ACC112 (cell line): Measurements from ENCODE around the gene PEX5L.

Experiments used
- H2AFZ ChIP-seq: fragments of 200-600 bp; sonication (generic); one replicate; pipeline ENCODE4 v1.6.0; 2017; ENCODE audit warnings: antibody characterized with exemption, low read length; ENCODE audit not compliant: unreplicated experiment
- H3K27ac ChIP-seq: fragments of 200-600 bp; sonication (generic); 2 replicates; pipeline ENCODE4 v1.5.1; 2014; ENCODE audit warnings: low read depth, mild to moderate bottlenecking, antibody characterized with exemption, low read length, moderate library complexity
- H3K27me3 ChIP-seq: fragments of 200-600 bp; sonication (generic); 2 replicates; pipeline ENCODE4 v1.6.1; 2014; ENCODE audit warnings: mild to moderate bottlenecking, antibody characterized with exemption, low read length, moderate library complexity, mixed read lengths; ENCODE audit not compliant: insufficient read depth
- H3K36me3 ChIP-seq: fragments of 200-600 bp; sonication (generic); 2 replicates; pipeline ENCODE4 v1.6.1; 2016; ENCODE audit warnings: mild to moderate bottlenecking, antibody characterized with exemption, low read length, moderate library complexity, mixed read lengths; ENCODE audit not compliant: insufficient read depth
- H3K4me1 ChIP-seq: fragments of 200-600 bp; sonication (generic); one replicate; pipeline ENCODE4 v1.6.1; 2016; ENCODE audit warnings: low read length, mixed read lengths; ENCODE audit not compliant: insufficient read depth, unreplicated experiment, control insufficient read depth
- H3K4me3 ChIP-seq: fragments of 200-600 bp; sonication (generic); 2 replicates; pipeline ENCODE4 v1.5.1; 2014; ENCODE audit warnings: mild to moderate bottlenecking, low read depth, low read length
- H3K79me2 ChIP-seq: fragments of 200-600 bp; sonication (generic); one replicate; pipeline ENCODE4 v1.6.0; 2016; ENCODE audit warnings: low read length; ENCODE audit not compliant: control insufficient read depth, unreplicated experiment, insufficient read depth

Gene PEX5L

GRCh38 chr3:179907784-179908482 lies 128.8 kb downstream of the PEX5L start:
- H2AFZ ChIP-seq, result no peak overlapping the region
- no peaks in the 10 kb centered on the region for H3K79me2 ChIP-seq
- H3K36me3 ChIP-seq, result no peaks in the 10 kb centered on the region
- H3K4me3 ChIP-seq, result no peak overlapping the region
- peaks cover 11% of the 10 kb centered on the region for H3K27me3 ChIP-seq
- H3K4me1 ChIP-seq, result no peaks in the 10 kb centered on the region
- H3K27ac ChIP-seq, result no peak overlapping the region

- no peaks in the 10 kb centered on the region for H3K4me1 ChIP-seq
- H3K27ac ChIP-seq, result no peak overlapping the region
- peaks cover 42% of the 10 kb centered on the region for H3K27me3 ChIP-seq
- no peak overlapping the region for H2AFZ ChIP-seq
- no peak overlapping the region for H3K4me3 ChIP-seq
- no peaks in the 10 kb centered on the region for H3K79me2 ChIP-seq
- no peaks in the 10 kb centered on the region for H3K36me3 ChIP-seq
These were observed 134.7 kb downstream of the PEX5L start for GRCh38 chr3:179902061-179902460.

- Histone ChIP-seq H3K4me1 (no peaks in the 10 kb centered on the region), H3K27ac (no peak overlapping the region), H3K36me3 (no peaks in the 10 kb centered on the region), H3K4me3 (no peak overlapping the region), H3K27me3 (peaks cover 45% of the 10 kb centered on the region), H2AFZ (no peak overlapping the region), H3K79me2 (no peaks in the 10 kb centered on the region)
These were observed 138.7 kb downstream of the PEX5L start for GRCh38 chr3:179898024-179898423.

- Histone ChIP-seq H3K79me2 (no peaks in the 10 kb centered on the region), H3K4me1 (no peaks in the 10 kb centered on the region), H3K36me3 (no peaks in the 10 kb centered on the region), H2AFZ (no peak overlapping the region), H3K4me3 (no peak overlapping the region), H3K27me3 (peaks cover 41% of the 10 kb centered on the region), H3K27ac (no peak overlapping the region)
These were observed 139.5 kb downstream of the PEX5L start for GRCh38 chr3:179897231-179897630.

- H3K36me3 ChIP-seq, result no peaks in the 10 kb centered on the region
- peaks cover 34% of the 10 kb centered on the region for H3K27me3 ChIP-seq
- no peaks in the 10 kb centered on the region for H3K4me1 ChIP-seq
- H3K27ac ChIP-seq, result no peak overlapping the region
- no peak overlapping the region for H3K4me3 ChIP-seq
- H3K79me2 ChIP-seq, result no peaks in the 10 kb centered on the region
- H2AFZ ChIP-seq, result no peak overlapping the region
These were observed 140.2 kb downstream of the PEX5L start for GRCh38 chr3:179896507-179896906.

GRCh38 chr3:179895330-179895729 lies 141.4 kb downstream of the PEX5L start:
- H2AFZ ChIP-seq, result no peak overlapping the region
- no peaks in the 10 kb centered on the region for H3K36me3 ChIP-seq
- no peaks in the 10 kb centered on the region for H3K4me1 ChIP-seq
- no peaks in the 10 kb centered on the region for H3K79me2 ChIP-seq
- H3K27ac ChIP-seq, result no peak overlapping the region
- peaks cover 22% of the 10 kb centered on the region for H3K27me3 ChIP-seq
- no peak overlapping the region for H3K4me3 ChIP-seq

GRCh38 chr3:179887295-179887943 lies 149.3 kb downstream of the PEX5L start:
- Histone ChIP-seq H3K27ac (no peak overlapping the region), H3K79me2 (no peaks in the 10 kb centered on the region), H2AFZ (no peak overlapping the region), H3K36me3 (no peaks in the 10 kb centered on the region), H3K4me1 (no peaks in the 10 kb centered on the region), H3K4me3 (no peak overlapping the region), H3K27me3 (no peaks in the 10 kb centered on the region)

GRCh38 chr3:179885950-179886349 lies 150.8 kb downstream of the PEX5L start:
- no peaks in the 10 kb centered on the region for H3K27me3 ChIP-seq
- peak overlapping the region; percentile 3 for H2AFZ ChIP-seq
- no peaks in the 10 kb centered on the region for H3K4me1 ChIP-seq
- H3K79me2 ChIP-seq, result no peaks in the 10 kb centered on the region
- H3K36me3 ChIP-seq, result no peaks in the 10 kb centered on the region
- H3K4me3 ChIP-seq, result peak overlapping the region; percentile 57
- no peak overlapping the region for H3K27ac ChIP-seq

- Histone ChIP-seq H3K27me3 (no peaks in the 10 kb centered on the region; the same call in 1 of the 2 replicates), H2AFZ (no peak overlapping the region), H3K79me2 (no peaks in the 10 kb centered on the region), H3K4me3 (no peak overlapping the region), H3K27ac (no peak overlapping the region), H3K36me3 (no peaks in the 10 kb centered on the region), H3K4me1 (no peaks in the 10 kb centered on the region)
These were observed 152.6 kb downstream of the PEX5L start for GRCh38 chr3:179884136-179884535.

- peaks cover 6% of the 10 kb centered on the region for H3K27me3 ChIP-seq
- no peak overlapping the region for H3K4me3 ChIP-seq
- no peak overlapping the region for H2AFZ ChIP-seq
- H3K4me1 ChIP-seq, result no peaks in the 10 kb centered on the region
- no peaks in the 10 kb centered on the region for H3K79me2 ChIP-seq
- H3K27ac ChIP-seq, result no peak overlapping the region
- H3K36me3 ChIP-seq, result no peaks in the 10 kb centered on the region
These were observed 154.4 kb downstream of the PEX5L start for GRCh38 chr3:179882292-179882691.

GRCh38 chr3:179881791-179882190 lies 154.9 kb downstream of the PEX5L start:
- Histone ChIP-seq H3K36me3 (no peaks in the 10 kb centered on the region), H3K27me3 (peaks cover 6% of the 10 kb centered on the region), H3K4me3 (no peak overlapping the region), H3K4me1 (no peaks in the 10 kb centered on the region), H3K79me2 (no peaks in the 10 kb centered on the region), H3K27ac (no peak overlapping the region), H2AFZ (no peak overlapping the region)
